ENCODE data around the gene SINHCAF. TPM values are rescaled to one million over a fixed set of nuclear protein-coding genes. Genes with fewer than 3 reads are reported as not detected.
A peak's percentile ranks its signal among the peaks of the same experiment; 100 is the strongest.

The SINHCAF gene
- total RNA-seq, 1 donor, result 14.9 TPM

DNA sequence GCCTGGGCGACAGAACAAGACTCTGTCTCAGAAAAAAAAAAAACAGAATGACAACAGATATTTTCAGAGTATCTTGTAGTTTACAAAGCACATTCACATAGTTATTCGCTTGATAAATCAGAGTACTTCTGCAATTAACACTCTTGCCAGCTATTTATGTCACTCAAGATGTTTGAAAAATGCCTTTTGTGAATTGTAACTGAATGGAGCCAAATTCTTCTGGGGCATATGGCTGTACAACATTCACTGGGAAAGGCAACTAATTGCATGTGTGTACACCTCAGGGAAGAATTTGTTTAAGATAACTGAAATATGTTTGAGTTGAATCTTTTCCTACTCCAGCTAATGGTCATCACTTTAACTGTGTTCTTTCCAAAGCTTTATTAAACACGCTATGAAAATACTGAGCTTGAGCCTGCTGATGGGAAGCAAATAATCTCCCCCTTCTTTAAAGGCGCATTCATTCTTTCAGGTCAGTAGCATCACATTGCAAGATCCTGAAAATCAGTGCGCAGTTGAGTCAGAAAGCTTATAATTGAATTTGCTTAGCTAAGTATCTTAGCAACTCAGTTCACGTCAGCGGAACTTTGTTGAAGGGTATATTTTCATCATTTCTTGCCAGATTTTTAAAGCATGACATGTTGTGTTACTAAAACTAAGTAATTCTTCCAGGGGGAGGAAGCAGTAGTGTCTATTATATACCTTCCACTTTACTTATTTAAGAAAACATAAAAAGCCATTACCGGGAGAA is 66.6 kb downstream of the SINHCAF start:
- DNase-seq (ENCODE audit: low read depth), result peak; percentile 15
- TF ChIP-seq, protein P1, sequence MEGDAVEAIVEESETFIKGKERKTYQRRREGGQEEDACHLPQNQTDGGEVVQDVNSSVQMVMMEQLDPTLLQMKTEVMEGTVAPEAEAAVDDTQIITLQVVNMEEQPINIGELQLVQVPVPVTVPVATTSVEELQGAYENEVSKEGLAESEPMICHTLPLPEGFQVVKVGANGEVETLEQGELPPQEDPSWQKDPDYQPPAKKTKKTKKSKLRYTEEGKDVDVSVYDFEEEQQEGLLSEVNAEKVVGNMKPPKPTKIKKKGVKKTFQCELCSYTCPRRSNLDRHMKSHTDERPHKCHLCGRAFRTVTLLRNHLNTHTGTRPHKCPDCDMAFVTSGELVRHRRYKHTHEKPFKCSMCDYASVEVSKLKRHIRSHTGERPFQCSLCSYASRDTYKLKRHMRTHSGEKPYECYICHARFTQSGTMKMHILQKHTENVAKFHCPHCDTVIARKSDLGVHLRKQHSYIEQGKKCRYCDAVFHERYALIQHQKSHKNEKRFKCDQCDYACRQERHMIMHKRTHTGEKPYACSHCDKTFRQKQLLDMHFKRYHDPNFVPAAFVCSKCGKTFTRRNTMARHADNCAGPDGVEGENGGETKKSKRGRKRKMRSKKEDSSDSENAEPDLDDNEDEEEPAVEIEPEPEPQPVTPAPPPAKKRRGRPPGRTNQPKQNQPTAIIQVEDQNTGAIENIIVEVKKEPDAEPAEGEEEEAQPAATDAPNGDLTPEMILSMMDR (IDR thresholded peaks at IDR 0.05; ENCODE audit: insufficient read depth, low read length), result no peak
- no peak overlapping the region for H3K4me3 ChIP-seq (ENCODE audit: low read depth, low read length)

DNA sequence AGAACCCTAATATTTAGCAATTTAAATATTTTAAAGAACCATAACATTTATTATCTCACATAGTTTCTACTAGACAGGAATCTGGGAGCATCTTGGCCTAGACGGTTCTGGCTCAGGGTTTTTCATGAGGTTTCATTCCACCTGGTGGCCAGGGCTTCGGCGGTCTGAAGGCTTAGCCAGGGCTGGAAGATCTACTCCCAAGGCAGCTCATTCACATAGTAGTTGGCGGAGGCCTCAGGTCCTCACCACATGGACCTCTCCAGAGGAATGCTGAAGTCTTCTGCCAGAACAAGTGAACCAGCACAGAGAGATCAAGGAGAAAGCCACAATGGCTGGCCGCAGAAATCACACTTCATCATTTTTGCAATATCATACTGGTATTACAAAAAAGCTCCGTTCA is 68.2 kb downstream of the SINHCAF start:
- H3K4me3 ChIP-seq (ENCODE audit: low read depth, low read length), result no peak overlapping the region
- no peak for DNase-seq (ENCODE audit: low read depth)
- TF ChIP-seq, protein P1 (IDR thresholded peaks at IDR 0.05; ENCODE audit: insufficient read depth, low read length), result no peak

DNA sequence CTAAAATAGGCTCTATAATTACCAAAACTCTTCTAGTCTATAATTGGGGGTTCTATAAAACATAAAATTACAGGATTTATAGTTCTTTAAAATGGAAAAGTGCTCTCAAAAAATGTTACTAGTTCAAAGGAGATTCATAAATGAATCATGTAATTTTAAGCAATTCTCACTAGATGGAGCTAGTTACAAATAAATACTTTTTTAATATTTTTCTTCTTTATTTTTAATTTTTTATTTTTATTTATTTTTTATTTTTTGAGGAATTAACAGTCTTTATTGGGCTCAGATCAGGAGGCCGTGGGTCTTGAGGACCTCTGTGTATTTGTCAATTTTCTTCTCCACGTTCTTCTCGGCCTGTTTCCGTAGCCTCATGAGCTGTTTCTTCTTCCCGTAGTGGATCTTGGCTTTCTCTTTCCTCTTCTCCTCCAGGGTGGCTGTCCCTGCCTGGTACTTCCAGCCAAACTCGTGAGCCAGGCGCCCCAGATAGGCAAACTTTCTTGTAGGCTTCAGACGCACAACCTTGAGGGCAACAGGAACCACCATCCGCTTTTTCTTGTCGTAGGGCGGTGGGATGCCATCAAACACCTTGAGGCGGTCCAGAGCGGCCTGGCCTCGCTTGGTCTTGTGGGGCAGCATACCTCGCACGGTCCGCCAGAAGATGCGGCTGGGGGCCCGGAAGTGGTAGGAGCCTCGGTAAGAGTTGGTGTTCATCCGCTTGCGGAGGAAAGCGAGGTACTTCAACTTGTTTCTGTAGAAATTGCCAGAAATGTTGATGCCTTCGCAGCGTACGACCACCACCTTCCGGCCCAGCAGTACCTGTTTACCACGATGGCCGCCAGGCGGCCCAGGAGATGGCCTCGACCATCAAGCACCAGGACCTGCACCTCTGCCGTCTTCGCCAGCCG is 74.0 kb downstream of the SINHCAF start:
- DNase-seq (ENCODE audit: low read depth), result peak; percentile 16
- TF ChIP-seq, protein P1 (IDR thresholded peaks at IDR 0.05; ENCODE audit: insufficient read depth, low read length), result peak; percentile 2
- peak overlapping the region; percentile 46 for H3K4me3 ChIP-seq (ENCODE audit: low read depth, low read length)

DNA sequence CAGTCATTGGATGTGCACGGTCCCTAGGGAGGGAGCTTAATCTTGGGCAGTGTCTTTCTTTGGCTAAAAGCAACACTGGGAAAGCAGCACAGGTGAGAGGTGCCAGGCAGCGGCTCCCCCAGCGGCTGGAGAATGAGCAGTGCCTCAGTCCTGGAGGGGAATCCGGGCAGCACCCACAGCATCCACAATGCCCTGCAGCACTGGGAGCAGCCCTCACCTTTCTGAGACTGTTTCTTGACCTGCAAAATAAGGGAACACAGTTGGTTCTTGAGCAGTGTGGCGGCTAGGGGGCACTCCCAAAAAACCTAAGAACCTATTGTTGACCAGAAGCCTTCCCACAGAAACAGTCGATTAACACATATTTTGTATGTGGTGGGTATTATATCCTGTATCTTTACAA is 75.8 kb downstream of the SINHCAF start:
- no peak overlapping the region for H3K4me3 ChIP-seq (ENCODE audit: low read depth, low read length)
- TF ChIP-seq, protein P1 (IDR thresholded peaks at IDR 0.05; ENCODE audit: insufficient read depth, low read length), result no peak
- no peak for DNase-seq (ENCODE audit: low read depth)

DNA sequence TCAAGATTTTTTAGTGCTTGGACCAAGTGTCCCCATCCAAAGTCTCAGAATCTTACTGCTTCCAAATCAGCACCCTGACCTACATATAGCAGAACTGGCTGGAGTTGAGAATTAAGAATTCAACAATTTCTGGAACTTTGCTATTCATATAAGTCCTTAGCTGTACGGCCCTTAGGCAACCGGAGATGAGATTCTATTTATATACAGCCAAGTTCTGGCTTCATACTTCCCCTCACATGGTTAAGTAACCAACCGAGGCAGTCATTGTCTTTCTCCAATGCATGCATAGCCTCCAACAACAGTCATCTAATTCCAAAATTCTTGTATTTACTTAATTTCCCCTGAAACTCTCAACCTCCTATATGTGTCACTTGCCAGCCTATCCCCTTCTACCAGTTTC is 76.6 kb downstream of the SINHCAF start:
- H3K4me3 ChIP-seq (ENCODE audit: low read depth, low read length), result no peak overlapping the region
- DNase-seq (ENCODE audit: low read depth), result no peak
- TF ChIP-seq, protein P1 (IDR thresholded peaks at IDR 0.05; ENCODE audit: insufficient read depth, low read length), result no peak

DNA sequence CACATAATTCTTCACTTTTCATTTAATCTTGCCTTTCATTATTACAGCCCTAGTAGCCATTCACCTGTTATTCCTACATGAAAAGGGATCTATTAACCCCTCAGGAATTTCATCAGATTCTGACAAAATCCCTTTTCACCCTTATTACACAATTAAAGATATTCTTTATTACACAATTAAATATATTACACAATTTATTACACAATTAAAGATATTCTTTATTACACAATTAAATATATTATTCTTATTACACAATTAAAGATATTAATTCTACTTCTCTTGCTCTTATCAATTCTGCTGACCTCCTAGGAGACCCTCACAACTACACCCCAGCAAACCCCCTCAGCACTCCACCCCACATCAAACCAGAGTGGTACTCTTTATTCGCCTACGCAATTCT is 77.1 kb downstream of the SINHCAF start:
- no peak overlapping the region for H3K4me3 ChIP-seq (ENCODE audit: low read depth, low read length)
- TF ChIP-seq, protein P1 (IDR thresholded peaks at IDR 0.05; ENCODE audit: insufficient read depth, low read length), result no peak
- no peak for DNase-seq (ENCODE audit: low read depth)
